T follicular helper cell (primary cell): ENCODE measurements around the gene CETP.
"Not testable (repeated sequence)": the region's sequence is repeated elsewhere in the genome, so short reads cannot be mapped to it uniquely, and the experiment has no call there.

Source experiments
- DNase-seq: peaks from one replicate; pipeline ENCODE4 v3.0.0-alpha.2; 2020; ENCODE audit warnings: low read depth

The CETP gene

GRCh38 chr16:56960681-56961281 is 969 bp upstream of the CETP start:
- no peak for DNase-seq

- DNase-seq = no peak
Observed at GRCh38 chr16:56961386-56961785, 364 bp upstream of the CETP start.

- DNase-seq = peak; percentile 93
Observed at GRCh38 chr16:56964243-56965148, 2.7 kb downstream of the CETP start.

- no peak for DNase-seq
Observed at GRCh38 chr16:56965149-56966092, 3.7 kb downstream of the CETP start.

GRCh38 chr16:56966093-56966475 is 4.3 kb downstream of the CETP start:
- DNase-seq = no peak

- no peak for DNase-seq
Observed at GRCh38 chr16:56967733-56968132, 6.0 kb downstream of the CETP start.

GRCh38 chr16:56969769-56970168 is 8.0 kb downstream of the CETP start:
- no peak for DNase-seq

- DNase-seq = no peak
Observed at GRCh38 chr16:56970934-56971767, 9.4 kb downstream of the CETP start.

GRCh38 chr16:56971768-56972043 is 10.0 kb downstream of the CETP start:
- DNase-seq = no peak

GRCh38 chr16:56972403-56973293 is 10.9 kb downstream of the CETP start:
- DNase-seq = no peak

- no peak for DNase-seq
Observed at GRCh38 chr16:56973294-56973689, 11.5 kb downstream of the CETP start.

- not testable (repeated sequence) for DNase-seq
Observed at GRCh38 chr16:56973899-56974298, 12.1 kb downstream of the CETP start.

- DNase-seq = no peak
Observed at GRCh38 chr16:56974549-56975300, 13.0 kb downstream of the CETP start.

GRCh38 chr16:56975714-56976113 is 14.0 kb downstream of the CETP start:
- no peak for DNase-seq

- no peak for DNase-seq
Observed at GRCh38 chr16:56977216-56977615, 15.5 kb downstream of the CETP start.

GRCh38 chr16:56977823-56978430 is 16.2 kb downstream of the CETP start:
- no peak for DNase-seq

- no peak for DNase-seq
Observed at GRCh38 chr16:56980201-56980535, 18.4 kb downstream of the CETP start.

- no peak for DNase-seq
Observed at GRCh38 chr16:56980792-56981724, 19.3 kb downstream of the CETP start.
